ENCODE results near the gene OPN3.
"Not testable (repeated sequence)": the region's sequence is repeated elsewhere in the genome, so short reads cannot be mapped to it uniquely, and the experiment has no call there.

Gene OPN3, protein sequence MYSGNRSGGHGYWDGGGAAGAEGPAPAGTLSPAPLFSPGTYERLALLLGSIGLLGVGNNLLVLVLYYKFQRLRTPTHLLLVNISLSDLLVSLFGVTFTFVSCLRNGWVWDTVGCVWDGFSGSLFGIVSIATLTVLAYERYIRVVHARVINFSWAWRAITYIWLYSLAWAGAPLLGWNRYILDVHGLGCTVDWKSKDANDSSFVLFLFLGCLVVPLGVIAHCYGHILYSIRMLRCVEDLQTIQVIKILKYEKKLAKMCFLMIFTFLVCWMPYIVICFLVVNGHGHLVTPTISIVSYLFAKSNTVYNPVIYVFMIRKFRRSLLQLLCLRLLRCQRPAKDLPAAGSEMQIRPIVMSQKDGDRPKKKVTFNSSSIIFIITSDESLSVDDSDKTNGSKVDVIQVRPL

DNA sequence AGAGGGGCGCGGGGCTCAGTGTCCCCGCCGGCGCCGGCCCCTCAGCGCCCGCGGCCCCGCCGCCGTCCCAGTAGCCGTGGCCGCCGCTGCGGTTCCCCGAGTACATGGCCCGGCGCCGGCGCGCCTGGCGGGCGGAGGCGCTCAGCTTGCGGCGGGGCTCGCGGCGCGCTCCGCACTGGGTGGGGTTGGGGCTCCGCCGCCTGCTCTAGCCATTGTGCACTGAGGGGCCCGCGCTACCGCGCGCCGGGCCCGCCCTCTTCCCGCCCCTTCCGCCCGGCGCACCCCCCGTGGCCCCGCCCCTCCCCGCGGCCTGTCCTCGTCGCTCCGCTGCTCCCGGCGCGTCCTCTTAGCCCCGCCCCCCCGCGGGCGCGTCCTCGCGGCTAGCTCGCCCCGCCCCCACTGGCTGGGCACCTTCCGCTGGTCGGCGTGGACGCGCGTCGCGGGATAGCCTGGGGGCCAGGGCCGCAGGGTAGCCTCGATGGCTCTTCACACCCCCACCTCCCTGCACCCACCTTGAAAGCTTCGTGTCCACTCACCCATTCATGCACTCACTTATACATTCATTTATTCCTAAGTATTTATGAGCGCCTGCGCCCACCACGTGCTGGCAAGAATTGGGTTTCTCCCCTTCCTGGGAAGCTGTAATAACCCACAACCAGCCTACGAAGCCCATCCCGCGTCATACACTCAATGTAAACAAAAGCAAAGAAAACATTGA is at the start of gene OPN3, which contains the start of gene CHML:
Gene OPN3 (minus strand): TSS at position 221 of the 718 bp plus-strand sequence. CDS start 115 bp downstream, at position 106.
Gene CHML (minus strand): TSS at position 221 of the 718 bp plus-strand sequence. CDS start 4,603 bp downstream, outside the sequence.
- in situ Hi-C loops (cut with MboI; ENCODE audit: low sequenced_read_pairs), result no loop called here

DNA sequence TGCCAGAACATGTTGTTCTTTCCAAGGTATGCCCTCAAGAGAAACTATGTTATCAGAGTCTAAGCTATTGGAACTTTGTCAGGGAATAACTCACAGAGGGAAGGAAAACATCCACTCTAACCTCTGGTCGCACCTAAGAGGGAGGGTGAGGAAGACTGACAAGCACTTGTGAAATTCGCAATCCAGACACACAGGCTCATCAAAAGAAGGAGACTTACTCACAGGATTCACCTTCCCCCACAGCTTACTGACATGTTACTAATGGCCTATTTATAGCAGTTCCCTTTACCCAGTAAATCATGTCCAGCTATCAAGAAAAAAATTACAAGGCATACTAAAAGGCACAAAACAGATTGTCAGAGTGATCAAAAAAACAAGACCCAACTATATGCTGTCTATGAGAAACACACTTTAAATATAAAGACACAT is 48.8 kb upstream of the OPN3 start:
- in situ Hi-C loops (cut with MboI; ENCODE audit: low sequenced_read_pairs), result no loop called here

GRCh38 chr1:241684108-241684507 is 43.9 kb upstream of the OPN3 start:
- in situ Hi-C loops (cut with MboI; ENCODE audit: low sequenced_read_pairs), result no loop called here

- in situ Hi-C loops (cut with MboI; ENCODE audit: low sequenced_read_pairs), result no loop called here
Measured at GRCh38 chr1:241682921-241683320, 42.8 kb upstream of the OPN3 start.

- in situ Hi-C loops (cut with MboI; ENCODE audit: low sequenced_read_pairs), result not testable (repeated sequence)
Measured at GRCh38 chr1:241681861-241682448, 41.8 kb upstream of the OPN3 start.

DNA sequence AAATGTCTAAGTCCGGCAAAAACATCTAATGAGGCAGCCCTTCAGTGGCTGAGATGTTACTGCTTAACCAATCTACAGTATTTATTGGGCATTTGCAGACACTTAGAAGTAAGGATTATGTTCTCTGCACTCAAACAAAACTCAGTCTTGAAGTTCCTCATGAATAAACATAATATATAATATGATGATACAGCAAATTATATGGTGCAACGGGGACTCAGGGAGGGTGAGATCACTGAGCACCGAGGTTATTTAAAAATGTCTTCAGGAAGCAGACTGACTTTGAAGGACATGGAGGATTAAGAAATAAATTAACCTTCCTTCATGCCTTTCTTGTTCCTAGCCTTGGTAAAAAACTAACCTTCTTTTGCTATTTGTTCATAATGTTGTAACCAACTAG is 39.8 kb upstream of the OPN3 start:
- in situ Hi-C loops (cut with MboI; ENCODE audit: low sequenced_read_pairs), result no loop called here

- in situ Hi-C loops (cut with MboI; ENCODE audit: low sequenced_read_pairs), result no loop called here
Measured at GRCh38 chr1:241679404-241679803, 39.2 kb upstream of the OPN3 start.

GRCh38 chr1:241678536-241678935 is 38.4 kb upstream of the OPN3 start:
- in situ Hi-C loops (cut with MboI; ENCODE audit: low sequenced_read_pairs), result no loop called here

DNA sequence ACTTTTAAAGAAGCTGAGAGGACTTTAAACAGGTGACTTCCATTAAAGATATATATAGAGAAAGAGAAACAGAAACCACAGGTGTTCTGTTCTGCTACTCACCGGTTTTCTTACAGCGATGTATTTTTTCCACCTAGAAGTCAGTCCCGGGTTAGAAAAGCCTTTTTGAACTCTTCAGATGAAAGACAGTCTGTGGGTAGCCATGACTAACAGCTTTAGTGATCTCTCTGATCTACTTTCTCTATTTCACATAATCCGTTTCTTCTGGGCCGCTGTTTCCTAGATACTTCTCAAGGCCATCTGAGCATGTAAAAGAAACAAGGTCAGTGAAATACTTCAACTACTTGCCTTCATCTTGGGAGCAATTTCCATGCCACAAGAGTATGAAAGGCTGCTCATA is 37.0 kb upstream of the OPN3 start:
- in situ Hi-C loops (cut with MboI; ENCODE audit: low sequenced_read_pairs), result no loop called here

- in situ Hi-C loops (cut with MboI; ENCODE audit: low sequenced_read_pairs), result no loop called here
Measured at GRCh38 chr1:241675983-241676382, 35.8 kb upstream of the OPN3 start.

DNA sequence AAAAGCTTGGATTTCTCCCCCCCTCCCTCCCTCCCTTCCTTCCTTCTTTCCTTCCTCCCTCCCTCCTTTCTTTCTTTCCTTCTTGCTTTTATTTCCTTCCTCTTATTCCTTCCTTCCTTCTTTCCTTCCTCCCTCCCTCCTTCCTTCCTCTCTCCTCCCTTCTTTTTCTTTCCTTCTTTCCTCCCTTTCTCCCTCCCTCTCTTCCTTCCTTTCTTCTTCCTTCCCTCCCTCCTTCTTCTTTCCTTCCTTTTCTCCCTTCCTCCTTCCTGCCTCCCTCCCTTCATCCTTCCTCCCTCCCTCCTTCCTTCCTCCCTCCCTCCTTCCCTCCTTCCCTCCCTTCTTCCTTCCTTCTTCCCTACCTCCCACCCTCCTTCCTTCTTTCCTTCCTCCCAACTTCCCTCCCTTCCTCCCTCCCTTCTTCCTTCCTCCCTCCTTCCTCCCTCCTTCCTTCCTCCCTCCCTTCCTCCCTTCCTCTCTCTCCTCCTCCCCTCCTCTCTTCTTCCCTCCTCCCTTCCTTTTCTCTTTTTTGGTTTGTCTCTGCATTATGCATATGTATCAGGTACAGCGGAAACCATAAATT is 34.7 kb upstream of the OPN3 start:
- in situ Hi-C loops (cut with MboI; ENCODE audit: low sequenced_read_pairs), result no loop called here

- in situ Hi-C loops (cut with MboI; ENCODE audit: low sequenced_read_pairs), result no loop called here
Measured at GRCh38 chr1:241672301-241672700, 32.1 kb upstream of the OPN3 start.

DNA sequence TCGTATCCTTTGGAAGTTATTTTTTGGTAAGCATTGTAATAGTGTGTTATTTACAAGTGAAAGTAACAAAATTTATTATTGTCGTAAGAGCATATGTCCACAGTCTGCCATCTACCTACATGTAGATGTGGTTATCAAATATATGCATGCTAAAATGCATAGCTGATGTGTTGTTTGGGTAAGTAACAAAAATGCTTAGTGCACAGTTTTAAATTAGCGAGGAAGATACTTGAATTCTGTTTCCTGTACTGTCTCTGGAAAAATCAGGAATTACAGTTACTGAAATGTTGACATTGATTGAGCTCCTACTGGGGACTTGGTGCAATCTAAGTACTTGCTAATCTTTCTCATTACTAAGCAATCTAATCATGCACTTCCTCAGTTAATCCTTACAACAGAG is 26.2 kb upstream of the OPN3 start:
- in situ Hi-C loops (cut with MboI; ENCODE audit: low sequenced_read_pairs), result no loop called here

DNA sequence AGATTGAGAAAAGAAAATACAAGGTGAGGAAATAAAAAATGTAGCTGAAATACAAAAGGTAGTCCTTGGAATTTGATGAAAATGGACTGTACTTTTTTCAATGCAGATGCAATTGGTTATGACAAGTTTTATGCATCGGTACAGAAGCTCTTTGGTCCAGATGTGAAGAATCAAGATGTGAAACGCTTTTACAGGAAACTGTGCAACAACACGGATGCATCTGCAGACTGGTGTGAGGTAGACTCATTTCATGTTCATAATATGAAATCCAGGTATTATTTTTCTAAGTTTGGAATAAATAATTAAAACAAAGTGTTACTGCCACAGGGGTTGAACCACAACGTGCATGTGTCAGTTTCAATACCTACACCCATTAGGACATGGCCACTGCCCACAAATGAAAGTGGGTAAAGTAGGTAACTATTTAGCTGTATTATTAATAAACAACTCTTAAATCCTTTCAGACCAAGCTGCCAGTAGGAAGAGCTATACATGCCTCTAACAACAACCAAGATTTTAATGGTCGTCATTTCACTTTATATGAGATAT is 20.3 kb upstream of the OPN3 start:
- in situ Hi-C loops (cut with MboI; ENCODE audit: low sequenced_read_pairs), result no loop called here

DNA sequence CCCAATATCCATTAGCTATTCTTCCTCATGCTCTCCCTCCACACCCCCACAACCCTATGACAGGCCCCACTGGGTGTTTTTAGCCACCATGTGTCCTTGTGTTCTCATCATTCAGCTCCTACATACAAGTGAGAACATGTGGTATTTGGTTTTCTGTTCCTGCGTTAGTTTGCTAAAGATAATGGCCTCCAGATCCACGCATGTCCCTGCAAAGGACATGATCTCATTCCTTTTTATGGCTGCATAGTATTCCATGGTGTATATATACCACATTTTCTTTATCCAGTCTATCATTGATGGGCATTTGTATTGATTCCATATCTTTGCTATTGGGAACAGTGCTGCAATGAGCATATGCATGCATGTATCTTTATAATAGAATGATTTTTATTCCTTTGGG is 18.8 kb upstream of the OPN3 start:
- in situ Hi-C loops (cut with MboI; ENCODE audit: low sequenced_read_pairs), result not testable (repeated sequence)

DNA sequence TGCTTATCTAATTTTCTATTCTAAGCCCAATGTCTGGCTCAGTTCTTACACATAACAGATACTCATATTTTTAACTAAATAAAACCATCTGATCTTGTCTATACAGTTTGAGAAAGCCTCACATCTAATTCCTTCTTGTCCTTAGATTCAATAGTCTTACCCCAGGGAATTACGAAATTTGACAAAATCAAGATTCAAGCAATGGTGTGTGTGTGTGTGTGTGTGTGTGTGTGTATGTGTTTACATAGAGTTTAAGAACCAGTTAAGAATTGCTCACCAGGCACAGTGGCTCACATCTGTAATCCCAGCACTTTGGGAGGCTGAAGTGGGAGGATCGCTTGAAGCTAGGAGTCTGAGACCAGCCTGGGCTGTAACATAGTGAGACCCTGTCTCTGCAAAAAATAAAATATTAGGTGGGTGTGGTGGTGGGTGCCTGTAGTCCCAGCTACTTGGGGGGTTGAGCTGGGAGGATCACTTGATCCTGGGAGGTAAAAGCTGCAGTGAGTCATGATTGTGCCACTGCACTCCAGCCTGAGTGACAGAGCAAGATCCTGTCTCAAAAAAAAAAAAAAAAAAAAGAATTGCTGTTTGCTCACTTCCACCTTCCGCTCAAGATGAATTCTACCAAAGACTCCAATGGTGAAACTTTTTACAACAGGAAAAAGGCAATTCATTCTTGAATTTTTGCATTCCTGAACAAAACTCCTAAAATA is 18.1 kb upstream of the OPN3 start:
- in situ Hi-C loops (cut with MboI; ENCODE audit: low sequenced_read_pairs), result no loop called here

DNA sequence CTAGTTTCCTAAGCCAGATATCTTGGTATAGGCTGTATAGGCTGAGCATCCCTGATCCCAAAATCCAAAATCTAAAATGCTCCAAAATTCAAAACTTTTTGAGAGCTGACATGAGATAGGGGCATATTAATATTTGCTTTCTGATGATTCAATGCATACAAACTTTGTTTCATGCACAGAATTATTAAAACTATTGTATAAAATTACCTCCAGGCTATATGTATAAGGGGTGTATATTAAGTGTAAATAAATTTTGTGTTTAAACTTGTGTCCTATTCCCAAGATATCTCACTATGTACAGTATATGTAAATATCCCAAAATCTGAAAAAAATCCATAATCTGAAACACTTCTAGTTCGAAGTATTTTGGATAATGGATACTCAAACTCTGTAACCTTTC is 14.5 kb upstream of the OPN3 start:
- in situ Hi-C loops (cut with MboI; ENCODE audit: low sequenced_read_pairs), result no loop called here

- in situ Hi-C loops (cut with MboI; ENCODE audit: low sequenced_read_pairs), result no loop called here
Measured at GRCh38 chr1:241654019-241654418, 13.8 kb upstream of the OPN3 start.

- in situ Hi-C loops (cut with MboI; ENCODE audit: low sequenced_read_pairs), result no loop called here
Measured at GRCh38 chr1:241652012-241652411, 11.8 kb upstream of the OPN3 start, which contains the start of gene WDR64. Gene WDR64, plus strand, starts transcription at chr1:241652281. Its CDS starts 204 bp downstream, at chr1:241652485.

GRCh38 chr1:241648159-241648558 is 8.0 kb upstream of the OPN3 start:
- in situ Hi-C loops (cut with MboI; ENCODE audit: low sequenced_read_pairs), result no loop called here
